ENCODE data around the gene GABRB2. TPM values are rescaled to one million over a fixed set of nuclear protein-coding genes. Genes with fewer than 3 reads are reported as not detected.

The GABRB2 gene
- total RNA-seq, 1 donor from 2014 or later, result 0.21 TPM

DNA sequence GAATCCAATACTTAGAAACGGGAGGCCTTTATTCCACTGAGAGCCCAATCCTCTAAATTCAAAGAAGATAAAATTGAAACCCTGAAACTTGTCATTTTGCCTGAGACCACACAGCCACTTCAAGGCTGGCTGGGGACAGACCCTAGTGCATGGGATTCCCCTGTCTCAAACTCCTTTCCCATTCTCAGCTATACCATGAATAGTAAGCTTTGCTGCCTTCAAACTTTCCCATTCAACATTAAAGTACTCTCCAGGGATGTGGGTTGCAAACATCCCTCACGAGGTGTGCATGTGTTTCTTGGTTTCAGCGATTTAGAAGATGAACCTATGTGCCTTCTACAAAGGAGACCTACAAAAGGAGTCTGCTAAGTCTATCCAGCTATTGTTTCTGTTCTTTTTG, 64.6 kb downstream of the GABRB2 start:
- H3K9me3 Mint-ChIP-seq, result peaks cover 3% of the 10 kb centered on the region
- no peaks in the 10 kb centered on the region for H3K36me3 Mint-ChIP-seq (ENCODE audit: low read depth)
- TF ChIP-seq, protein P1, sequence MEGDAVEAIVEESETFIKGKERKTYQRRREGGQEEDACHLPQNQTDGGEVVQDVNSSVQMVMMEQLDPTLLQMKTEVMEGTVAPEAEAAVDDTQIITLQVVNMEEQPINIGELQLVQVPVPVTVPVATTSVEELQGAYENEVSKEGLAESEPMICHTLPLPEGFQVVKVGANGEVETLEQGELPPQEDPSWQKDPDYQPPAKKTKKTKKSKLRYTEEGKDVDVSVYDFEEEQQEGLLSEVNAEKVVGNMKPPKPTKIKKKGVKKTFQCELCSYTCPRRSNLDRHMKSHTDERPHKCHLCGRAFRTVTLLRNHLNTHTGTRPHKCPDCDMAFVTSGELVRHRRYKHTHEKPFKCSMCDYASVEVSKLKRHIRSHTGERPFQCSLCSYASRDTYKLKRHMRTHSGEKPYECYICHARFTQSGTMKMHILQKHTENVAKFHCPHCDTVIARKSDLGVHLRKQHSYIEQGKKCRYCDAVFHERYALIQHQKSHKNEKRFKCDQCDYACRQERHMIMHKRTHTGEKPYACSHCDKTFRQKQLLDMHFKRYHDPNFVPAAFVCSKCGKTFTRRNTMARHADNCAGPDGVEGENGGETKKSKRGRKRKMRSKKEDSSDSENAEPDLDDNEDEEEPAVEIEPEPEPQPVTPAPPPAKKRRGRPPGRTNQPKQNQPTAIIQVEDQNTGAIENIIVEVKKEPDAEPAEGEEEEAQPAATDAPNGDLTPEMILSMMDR (conservative IDR thresholded peaks at IDR 0.05), result no peak
- H3K4me1 Mint-ChIP-seq, result no peaks in the 10 kb centered on the region
- no peaks in the 10 kb centered on the region for H3K27me3 Mint-ChIP-seq (ENCODE audit: low read depth)
- no peak overlapping the region for H3K4me3 Mint-ChIP-seq
- no peak overlapping the region for H3K27ac Mint-ChIP-seq (ENCODE audit: unreplicated experiment)
- no peak for DNase-seq (ENCODE audit: low read depth, low spot score)

DNA sequence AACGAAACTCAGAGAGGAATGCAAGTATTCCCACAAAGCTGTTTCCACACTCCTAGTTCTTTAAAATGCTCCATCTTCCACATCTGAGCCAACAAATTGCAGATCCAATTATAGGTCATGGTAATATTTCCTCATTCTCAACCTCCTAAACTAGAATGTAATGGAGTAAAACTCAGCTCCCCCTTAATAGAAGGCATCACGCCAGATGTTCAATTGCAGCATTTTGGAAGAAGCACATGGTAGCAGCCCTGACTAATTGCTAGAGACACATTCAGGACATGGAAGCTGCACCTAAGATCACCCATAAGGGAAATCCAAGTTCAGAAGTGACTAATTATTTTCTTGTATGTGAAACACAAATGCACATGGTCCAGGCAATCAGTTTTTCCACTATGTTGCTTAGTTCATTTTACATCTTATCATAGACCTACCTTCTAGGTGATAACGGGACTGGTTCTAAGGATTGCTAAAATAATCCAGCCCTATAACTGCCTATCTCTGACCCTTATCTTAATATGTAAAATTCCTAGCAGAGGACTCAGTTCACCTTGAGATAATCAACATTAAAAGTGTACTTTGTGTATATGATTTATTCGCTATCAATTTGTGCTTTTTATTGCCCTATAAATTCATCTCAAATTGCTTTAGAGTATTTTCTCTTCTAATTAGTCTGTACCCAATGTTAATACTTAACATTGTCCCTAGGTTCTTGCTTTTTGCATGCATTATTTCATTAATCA, 75.1 kb downstream of the GABRB2 start:
- DNase-seq (ENCODE audit: low read depth, low spot score), result no peak
- H3K27me3 Mint-ChIP-seq (ENCODE audit: low read depth), result no peaks in the 10 kb centered on the region
- no peaks in the 10 kb centered on the region for H3K36me3 Mint-ChIP-seq (ENCODE audit: low read depth)
- no peak overlapping the region for H3K4me3 Mint-ChIP-seq
- H3K4me1 Mint-ChIP-seq, result no peaks in the 10 kb centered on the region
- peaks cover 6% of the 10 kb centered on the region for H3K9me3 Mint-ChIP-seq
- H3K27ac Mint-ChIP-seq (ENCODE audit: unreplicated experiment), result no peak overlapping the region
- TF ChIP-seq, protein P1 (conservative IDR thresholded peaks at IDR 0.05), result no peak

DNA sequence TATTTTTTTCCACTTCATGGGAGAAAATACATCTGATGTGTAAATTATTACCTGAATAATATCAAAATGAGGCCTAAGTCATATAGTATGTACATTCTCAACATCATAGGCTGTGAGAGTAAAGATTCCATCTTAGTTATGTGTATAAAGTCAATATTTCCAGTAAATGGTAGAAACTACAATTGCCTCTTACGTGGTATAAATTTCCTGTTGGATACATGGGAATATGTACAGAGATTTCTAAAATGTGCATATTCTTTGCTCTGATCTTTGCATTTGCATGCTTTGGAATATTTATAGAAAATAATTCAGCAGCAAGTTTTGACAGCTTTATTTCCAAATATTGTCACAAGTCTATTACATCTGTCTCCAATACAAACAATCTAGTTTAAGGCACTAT, 78.8 kb downstream of the GABRB2 start:
- no peak overlapping the region for H3K27ac Mint-ChIP-seq (ENCODE audit: unreplicated experiment)
- H3K4me3 Mint-ChIP-seq, result no peak overlapping the region
- TF ChIP-seq, protein P1 (conservative IDR thresholded peaks at IDR 0.05), result no peak
- no peaks in the 10 kb centered on the region for H3K27me3 Mint-ChIP-seq (ENCODE audit: low read depth)
- no peaks in the 10 kb centered on the region for H3K36me3 Mint-ChIP-seq (ENCODE audit: low read depth)
- no peaks in the 10 kb centered on the region for H3K9me3 Mint-ChIP-seq
- no peak for DNase-seq (ENCODE audit: low read depth, low spot score)
- no peaks in the 10 kb centered on the region for H3K4me1 Mint-ChIP-seq

DNA sequence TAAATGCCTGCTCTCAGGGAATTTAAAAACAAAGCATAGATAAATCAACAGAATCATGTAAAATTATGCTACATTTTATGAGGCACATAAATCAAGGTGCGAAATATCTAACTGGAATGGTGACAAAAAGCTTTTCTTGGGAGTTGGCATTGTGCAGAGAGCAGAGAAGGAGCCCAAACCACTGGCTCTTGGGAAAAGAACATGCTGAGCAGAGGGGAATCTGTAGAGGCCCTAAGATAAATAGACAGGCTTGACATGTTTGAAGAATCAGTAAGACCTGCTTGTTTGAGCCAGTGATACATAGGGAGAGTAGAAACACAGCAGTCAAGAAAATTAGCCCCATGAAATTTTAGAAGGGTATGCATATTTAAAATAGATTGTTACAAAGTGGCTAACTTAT, 85.8 kb downstream of the GABRB2 start:
- Mint-ChIP-seq H3K4me1 (no peaks in the 10 kb centered on the region), H3K36me3 (ENCODE audit: low read depth) (no peaks in the 10 kb centered on the region), H3K27me3 (ENCODE audit: low read depth) (no peaks in the 10 kb centered on the region), H3K27ac (ENCODE audit: unreplicated experiment) (no peak overlapping the region), H3K9me3 (no peaks in the 10 kb centered on the region), H3K4me3 (no peak overlapping the region)
- TF ChIP-seq, protein P1 (conservative IDR thresholded peaks at IDR 0.05), result no peak
- DNase-seq (ENCODE audit: low read depth, low spot score), result no peak

DNA sequence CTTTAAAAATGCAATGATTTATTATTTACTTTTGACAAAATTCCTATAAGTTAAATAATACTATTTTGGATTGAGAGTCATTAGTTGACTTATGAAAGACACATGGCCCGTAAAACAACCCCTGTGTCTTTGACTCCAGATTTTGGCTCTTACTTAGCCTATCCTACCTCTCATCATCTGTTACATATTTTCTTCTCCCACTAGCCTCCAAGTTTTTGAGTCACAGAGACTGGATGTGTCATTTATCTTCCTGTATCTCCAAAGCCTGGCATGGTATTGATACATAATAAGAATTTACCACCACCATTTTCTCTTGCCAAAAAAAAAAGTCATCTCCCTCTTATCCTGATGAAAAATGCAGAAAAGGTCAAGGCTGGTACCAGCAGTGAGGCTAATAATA, 99.9 kb downstream of the GABRB2 start:
- Mint-ChIP-seq H3K4me3 (no peak overlapping the region), H3K27ac (ENCODE audit: unreplicated experiment) (no peak overlapping the region), H3K27me3 (ENCODE audit: low read depth) (peaks cover 7% of the 10 kb centered on the region), H3K9me3 (no peaks in the 10 kb centered on the region), H3K4me1 (no peaks in the 10 kb centered on the region), H3K36me3 (ENCODE audit: low read depth) (no peaks in the 10 kb centered on the region)
- TF ChIP-seq, protein P1 (conservative IDR thresholded peaks at IDR 0.05), result no peak
- DNase-seq (ENCODE audit: low read depth, low spot score), result no peak
